ENCODE results near the gene SOX5.
"Not testable (repeated sequence)": the region's sequence is repeated elsewhere in the genome, so short reads cannot be mapped to it uniquely, and the experiment has no call there.

SOX5 gene

DNA sequence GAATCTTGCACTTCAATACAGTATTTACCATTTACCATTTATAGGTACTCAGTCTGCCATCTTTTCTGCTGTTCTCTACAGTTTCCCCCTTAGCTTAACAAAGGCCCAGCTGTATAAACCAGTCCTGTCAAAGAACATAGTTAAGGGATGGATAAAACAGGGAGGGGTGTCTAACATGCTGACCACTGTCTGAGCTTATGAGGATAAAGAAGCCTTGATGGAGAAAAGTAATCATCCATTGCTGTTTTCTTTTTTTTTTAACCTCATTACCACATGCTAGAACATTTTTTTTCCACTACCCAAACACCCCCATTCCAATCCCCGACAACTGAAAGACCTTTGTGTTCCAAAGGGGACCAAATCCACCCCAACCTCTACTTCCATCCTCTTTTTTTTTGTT, 39.9 kb downstream of the SOX5 start:
- DNase-seq (ENCODE audit: low read depth in 2 of 2) = no peak

DNA sequence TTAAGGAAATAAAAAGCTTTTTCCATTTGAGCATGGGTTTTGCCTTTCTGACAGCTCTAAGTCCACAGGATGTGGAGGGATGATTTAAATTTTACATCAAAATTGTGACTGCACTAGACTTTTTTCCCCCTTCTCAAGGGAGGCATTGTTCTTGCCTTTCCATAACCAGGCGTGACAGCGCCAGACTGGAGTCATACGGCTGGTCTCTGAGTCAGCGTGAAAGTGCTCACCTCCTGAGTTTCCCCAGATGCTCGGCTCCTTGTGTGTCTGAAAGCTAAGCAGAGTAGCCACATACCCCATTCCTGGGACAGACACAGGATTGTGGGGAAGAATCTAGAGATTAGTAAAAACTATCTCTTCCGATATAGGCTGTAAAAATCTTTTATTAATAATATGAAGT, 43.1 kb downstream of the SOX5 start:
- DNase-seq (ENCODE audit: low read depth in 2 of 2) = peak; percentile 5 to 6

DNA sequence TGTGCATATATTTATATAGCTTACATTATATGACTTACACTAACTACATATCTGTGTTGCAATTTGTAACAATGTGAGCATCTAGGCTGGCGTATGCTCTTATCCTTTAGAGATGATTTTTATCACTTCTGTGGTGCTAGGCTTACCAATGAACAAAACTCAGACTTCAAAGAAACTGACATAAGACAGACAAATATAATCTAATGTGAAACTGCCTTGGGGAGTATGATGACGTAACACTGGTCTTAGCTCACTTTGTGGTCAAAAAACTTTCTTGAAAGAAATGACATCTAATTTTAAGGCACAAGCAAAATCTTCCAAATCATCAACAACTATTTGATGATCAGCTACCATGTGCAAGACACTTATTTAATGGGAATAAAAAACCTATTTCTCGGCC, 50.0 kb downstream of the SOX5 start:
- DNase-seq (ENCODE audit: low read depth in 2 of 2) = no peak

DNA sequence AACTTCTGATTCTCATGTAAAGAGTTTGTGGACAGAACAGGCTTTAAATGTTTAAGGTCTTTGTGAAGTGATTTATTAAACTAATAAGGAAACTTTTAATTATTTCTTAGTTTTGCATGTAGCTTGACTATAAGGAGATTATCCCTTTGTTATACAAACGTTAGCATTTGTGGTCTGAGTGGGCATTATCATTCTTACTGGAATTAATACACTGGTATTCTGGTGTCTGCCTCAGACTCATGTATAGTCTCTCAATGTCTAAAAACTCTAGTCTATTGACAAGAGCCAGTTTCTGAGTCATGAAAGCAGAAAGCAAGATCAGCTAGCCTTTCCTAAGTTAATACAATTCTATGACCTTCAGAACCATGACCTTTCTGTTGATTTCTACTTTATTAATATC, 51.3 kb downstream of the SOX5 start:
- no peak for DNase-seq (ENCODE audit: low read depth in 2 of 2)

DNA sequence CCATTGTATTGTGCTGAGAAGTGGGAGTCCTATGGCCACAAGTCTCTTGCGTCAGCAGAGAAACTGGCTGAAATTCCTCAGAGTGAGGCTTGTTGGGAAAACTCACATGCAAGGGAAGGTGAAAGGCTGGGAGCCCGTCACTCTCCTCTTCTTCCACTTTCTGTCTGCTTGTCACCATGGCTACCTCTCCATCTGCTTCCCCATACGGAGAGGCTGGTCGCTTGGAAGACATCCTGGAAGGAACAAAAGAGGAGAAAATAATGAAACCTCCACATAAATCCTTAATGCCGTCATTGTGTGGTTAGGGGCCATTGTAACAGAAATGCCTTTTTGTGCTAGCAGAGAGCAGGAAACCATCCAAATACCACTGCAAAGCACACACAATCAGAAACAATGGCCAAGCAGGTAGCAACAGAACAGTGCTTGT, 53.7 kb downstream of the SOX5 start:
- DNase-seq (ENCODE audit: low read depth in 2 of 2) = no peak

DNA sequence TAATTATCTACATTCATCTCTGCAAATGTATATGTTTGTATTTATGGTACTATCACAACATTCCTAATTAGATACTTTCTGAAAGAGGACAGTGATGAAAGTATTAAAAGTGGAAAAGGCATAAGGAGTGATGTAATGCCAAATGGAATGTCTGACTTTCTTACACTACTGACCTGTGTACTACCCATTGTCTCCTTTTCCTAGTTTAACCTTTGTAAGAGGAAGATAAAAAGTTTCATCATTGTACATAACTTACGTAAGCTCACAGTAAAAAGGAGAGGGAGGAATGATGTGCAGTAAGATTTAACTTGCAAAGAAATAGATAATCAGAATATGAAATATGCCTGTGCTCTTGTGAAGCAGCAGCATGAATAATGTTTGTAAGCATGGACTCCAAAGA, 55.9 kb downstream of the SOX5 start:
- no peak for DNase-seq (ENCODE audit: low read depth in 2 of 2)

DNA sequence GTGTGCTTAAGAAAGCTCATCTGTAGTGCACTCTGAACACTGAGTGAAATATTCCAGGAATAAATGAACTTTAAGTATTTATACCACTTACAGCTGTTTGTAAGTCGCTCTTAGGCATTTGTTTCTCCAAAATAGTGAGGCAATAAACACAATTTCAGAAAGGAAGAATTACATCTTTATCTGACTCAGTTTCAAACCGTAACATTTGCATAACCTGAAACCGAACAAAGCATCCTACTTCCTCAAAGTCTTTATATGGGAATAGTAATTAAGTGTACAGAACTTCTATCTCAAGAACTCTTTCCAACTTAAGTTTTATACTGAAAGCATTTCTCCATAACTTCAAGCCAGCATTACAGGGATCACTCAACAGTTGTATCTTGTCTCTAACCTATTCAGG, 58.4 kb downstream of the SOX5 start:
- no peak for DNase-seq (ENCODE audit: low read depth in 2 of 2)

DNA sequence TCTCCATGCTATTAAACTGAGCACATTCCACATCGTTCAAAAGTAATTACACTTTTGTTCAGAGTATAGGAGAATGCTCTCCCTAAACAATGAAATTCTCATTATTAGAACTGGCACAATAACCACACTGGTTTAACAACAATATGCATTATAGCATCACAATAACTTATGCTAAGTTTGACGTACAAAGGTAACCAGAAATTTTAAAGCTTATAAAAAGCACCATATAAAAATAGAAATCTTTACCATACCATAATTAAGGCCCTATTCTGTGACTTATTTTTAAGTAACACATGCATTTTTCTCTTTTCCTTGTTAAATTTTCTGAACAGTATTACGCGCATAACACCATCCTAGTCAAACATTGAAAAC, 60.4 kb downstream of the SOX5 start:
- DNase-seq (ENCODE audit: low read depth in 2 of 2) = no peak

DNA sequence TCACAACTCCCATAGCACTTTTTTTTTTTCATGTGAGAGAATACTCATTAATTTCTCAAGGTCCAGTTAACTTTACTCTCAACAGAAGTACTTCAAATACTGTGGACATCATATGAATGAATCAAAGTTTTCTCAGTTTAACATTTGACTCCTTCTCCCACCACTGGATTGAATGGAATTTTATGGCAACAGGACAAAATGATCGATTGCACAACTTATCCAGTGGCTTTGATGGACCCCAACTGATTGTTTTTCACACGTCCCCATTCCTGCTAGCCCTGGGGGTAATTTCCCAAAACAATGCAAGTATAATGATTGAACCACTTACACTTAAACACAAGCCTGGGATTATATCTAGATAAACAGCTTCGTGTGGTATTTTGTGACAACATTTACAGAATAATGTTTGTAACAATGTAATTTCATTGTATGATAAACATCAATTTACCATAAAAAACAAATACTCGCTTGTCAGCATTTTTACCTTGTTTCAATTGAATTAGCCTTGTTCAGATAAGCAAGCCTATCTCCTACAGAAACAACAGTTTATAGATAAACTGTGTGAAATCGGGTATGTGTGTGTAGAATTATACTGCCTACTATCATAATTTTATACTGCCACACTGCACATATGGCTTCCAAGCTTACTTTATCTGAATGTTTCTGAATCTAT, 60.9 kb downstream of the SOX5 start:
- DNase-seq (ENCODE audit: low read depth in 2 of 2) = no peak

DNA sequence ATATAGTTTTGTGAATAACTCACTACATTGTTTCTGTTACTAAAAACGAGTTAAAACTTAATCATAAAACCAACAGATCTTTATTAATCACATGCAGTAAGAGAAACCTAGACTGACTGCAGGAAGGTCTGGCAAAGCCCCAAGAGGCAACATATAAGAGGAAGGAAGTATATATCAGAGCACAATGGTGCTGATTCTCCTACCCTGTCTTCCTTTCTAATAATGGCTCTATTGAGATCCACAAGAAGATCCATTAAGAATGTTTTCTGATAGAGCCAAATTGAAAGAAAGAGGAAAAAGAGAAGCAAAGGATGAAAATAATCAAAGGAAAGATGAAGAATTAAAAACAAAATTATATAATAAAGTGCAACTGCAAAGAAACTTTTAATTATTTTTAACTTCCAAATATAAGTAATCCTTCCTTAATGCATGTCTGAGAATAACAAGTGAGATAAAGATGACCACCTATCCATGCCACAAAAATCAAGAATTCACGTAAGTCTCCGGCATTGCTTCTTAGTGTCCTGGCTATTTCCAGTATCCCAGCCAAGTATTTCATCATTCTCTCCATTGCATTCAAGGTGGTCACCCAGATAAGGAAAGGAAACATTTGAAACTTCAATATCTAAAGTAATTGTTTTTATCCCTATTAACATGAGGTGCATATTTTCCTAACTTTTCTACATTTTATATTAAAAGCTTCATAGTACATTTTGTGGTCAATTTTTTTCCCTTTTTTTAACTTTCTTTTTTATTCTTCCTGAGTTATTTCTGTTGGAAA, 62.2 kb downstream of the SOX5 start:
- DNase-seq (ENCODE audit: low read depth in 2 of 2) = no peak

DNA sequence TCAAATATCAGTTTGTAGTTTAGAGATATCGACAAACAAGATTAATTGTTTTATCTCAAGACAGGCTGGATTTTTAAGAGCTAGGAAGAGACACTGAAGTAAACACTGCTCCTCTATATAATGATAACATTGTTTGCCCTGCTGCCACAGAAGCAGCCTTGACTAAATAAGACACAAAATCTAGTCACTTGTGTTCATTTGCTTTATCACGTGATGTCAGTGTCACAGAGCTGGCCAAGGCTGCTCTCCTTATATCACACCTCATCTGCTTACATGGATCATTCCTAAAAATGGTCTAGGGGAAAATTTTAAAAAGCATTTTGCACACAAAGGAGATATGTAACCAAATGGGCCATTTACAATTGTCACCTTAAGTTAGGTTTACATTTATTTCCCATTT, 64.1 kb downstream of the SOX5 start:
- no peak for DNase-seq (ENCODE audit: low read depth in 2 of 2)

DNA sequence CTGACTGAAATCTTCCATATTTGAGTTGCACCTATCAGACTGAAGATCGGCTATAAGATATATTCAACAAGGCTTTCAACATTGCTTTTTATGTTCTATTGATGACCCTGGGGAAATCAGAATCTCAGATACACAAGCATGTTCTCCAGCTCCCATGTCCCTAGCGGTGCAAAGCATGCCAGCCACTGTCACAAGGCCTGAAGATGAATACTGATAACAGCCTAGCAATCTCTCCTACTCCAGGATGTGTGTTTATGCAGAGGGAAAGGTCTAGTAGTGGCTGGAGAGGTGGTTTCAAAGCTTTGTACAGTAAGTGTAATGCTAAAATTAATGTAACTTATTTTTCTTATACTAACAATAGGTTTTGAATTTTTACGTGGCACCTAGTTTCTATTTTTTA, 64.6 kb downstream of the SOX5 start:
- DNase-seq (ENCODE audit: low read depth in 2 of 2) = no peak

DNA sequence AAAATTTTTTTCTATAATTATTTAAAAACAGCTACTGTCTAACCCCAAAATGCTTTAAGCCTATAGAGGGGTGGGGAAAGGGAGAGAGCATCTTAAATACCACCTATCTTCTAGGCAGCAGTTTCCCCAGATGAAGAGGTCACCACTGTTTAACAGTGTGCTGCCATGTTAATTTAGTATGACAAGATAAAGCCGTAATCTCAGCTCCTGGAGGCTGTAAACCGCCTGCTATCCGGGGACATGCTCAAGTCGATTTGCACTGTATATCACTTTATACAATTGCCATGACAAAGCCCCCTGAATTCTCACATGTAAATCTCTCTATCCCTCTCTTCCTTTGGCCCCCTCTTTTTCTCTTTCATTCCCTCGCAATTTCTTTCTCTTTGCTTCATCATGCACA, 68.5 kb downstream of the SOX5 start:
- no peak for DNase-seq (ENCODE audit: low read depth in 2 of 2)

DNA sequence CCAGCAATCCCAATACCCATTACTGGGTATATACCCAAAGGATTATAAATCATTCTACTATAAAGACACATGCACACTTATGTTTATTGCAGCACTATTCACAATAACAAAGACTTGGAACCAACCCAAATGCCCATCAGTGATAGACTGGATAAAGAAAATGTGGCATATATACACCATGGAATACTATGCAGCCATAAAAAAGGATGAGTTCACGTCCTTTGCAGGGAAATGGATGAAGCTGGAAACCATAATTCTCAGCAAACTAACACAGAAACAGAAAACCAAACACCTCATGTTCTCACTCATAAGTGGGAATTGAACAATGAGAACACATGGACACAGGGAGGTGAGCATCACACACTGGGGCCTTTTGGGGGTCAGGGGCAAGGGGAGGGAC, 72.9 kb downstream of the SOX5 start:
- DNase-seq (ENCODE audit: low read depth in 2 of 2) = not testable (repeated sequence)

DNA sequence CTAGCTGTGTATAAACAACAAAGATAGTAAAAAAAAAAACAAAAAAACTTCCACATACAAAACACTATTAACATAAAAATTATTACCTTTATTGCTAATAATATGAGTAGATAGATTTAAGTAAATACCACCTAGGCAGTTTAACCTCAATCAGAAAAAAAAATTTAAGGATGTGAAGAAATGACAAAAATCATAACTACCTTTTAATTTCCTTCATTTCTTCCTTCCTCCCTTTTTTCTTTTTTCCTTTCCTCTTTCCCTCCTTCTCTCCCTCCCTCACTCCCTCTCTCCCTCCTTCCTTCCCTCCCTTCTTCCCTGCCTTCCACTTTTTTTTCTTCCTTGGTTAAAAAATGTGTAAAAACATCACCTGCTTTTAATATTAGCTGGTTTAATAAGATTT, 81.7 kb downstream of the SOX5 start:
- no peak for DNase-seq (ENCODE audit: low read depth in 2 of 2)

DNA sequence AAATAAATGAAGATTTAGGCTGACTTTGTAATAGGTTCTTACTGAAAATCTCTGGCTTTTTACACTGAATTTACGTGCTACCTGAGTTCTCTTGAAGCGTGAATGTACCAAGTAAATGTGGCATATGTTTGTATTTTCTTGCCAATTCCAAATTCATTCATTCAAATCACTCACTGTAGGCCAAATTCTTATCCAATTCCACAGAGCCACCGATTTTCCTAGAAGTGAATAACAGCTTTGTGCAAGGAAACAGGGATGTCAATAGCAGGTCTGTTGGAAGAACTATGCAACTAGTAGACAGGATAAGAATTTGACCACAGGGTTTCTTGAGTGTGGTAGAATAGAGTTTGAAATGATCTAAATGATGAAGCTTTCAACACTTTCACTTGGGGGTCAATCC, 86.8 kb downstream of the SOX5 start:
- DNase-seq (ENCODE audit: low read depth in 2 of 2) = no peak

DNA sequence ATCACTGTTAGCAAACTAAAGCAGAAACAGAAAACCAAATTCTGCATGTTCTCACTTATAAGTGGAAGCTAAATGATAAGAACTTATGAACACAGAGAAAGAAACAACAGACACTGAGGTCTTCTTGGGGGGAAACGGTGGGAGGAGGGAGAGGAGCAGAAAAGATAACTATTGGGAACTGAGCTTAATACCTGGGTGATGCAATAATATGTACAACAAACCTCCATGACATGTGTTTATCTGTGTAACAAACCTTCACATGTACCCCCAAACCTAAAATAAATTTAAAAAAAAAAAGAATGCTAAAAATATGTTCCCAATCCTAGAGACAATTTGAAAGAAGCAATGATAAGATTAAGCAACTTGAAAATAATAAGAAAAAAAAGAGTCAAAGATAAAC, 89.5 kb downstream of the SOX5 start:
- DNase-seq (ENCODE audit: low read depth in 2 of 2) = no peak

DNA sequence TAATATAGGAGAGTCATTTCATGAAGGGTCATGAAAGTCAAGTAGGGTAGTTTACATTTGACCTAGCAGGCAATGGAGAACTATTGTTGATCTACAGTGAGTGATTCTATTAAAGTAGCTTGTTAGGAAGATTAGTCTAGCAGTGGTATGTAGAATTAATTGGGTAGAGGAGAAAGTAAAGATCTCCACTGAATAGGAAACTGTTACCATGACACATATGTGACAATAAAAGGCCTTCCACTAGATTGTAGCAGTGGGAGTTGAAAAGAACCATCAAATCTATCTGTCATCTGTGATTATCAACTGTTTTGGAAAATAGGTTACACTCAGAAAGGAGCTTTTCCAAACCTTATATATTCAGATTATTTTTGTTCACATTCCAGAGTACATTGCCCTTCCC, 92.3 kb downstream of the SOX5 start:
- no peak for DNase-seq (ENCODE audit: low read depth in 2 of 2)

DNA sequence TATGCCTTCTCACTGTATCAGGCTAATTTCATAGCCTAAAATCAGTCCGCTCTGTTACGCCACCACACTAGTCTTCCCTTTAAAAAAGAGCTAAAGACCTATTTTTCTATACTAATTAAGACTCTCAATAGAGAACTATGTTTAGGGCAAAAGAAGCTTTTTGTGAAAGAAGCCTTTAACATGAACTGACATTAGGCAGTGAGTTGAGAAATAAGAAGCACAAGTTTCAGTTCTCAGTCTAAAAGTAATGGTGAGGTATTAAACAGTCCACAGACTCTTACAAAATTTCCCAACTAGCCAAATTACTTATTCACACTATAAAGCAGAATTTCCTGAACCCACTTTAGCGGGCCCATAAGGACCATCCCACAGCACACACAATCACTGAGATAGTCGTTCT, 93.7 kb downstream of the SOX5 start:
- DNase-seq (ENCODE audit: low read depth in 2 of 2) = no peak

DNA sequence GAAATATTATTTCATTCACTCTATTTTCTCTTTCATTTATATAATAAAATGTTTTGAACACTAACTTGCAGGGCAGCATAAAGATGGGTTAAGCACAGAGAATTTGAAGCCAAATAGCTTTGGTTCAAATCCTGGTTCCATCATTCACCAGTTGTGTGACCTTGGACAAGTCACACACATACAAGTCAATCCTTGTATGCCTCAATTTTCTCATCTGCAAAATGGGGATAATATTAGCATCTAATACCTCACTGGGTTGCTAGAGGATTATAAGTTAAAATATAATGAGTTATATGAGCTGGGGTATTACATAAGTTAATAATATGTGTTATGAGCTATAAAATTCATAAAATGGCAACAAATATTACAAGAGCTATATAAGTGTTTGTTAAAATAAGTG, 94.9 kb downstream of the SOX5 start:
- DNase-seq (ENCODE audit: low read depth in 2 of 2) = no peak

DNA sequence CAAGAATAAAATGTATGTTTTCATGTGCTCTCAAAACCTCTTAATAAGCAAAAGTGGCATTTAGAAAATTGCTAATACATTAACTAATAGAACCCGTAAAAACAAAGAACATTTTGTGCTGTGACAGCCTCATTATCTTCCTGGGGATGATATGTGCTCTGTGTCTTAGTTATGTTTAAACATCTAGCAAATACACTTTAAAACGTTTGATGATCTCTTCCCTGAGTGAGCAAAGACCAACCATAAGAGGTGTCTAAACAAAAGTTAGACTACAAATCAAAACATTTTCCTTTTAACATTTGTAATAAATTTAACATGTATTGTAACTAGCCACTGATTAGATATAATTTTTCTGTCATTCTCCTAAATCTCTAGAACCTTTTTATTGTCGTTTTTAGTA, 95.8 kb downstream of the SOX5 start:
- DNase-seq (ENCODE audit: low read depth in 2 of 2) = no peak

DNA sequence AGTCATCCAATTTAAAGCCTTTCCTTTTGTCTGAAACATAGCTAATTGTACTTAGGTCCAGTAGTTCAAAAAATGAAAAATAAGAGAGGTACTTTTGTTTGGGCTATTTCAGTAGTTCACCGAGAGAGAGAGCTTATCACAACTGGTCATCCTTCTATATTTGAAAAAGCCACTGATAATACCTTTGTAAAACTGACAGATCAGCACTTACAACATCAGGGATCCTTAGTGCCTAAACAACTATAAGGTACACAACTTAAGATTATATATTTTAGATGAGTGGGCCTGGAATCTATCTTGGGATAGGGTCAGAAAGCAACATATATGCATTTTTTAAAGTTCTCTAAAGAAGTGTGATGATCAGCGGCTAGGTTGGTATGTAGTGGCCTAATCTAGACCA, 97.9 kb downstream of the SOX5 start:
- no peak for DNase-seq (ENCODE audit: low read depth in 2 of 2)

DNA sequence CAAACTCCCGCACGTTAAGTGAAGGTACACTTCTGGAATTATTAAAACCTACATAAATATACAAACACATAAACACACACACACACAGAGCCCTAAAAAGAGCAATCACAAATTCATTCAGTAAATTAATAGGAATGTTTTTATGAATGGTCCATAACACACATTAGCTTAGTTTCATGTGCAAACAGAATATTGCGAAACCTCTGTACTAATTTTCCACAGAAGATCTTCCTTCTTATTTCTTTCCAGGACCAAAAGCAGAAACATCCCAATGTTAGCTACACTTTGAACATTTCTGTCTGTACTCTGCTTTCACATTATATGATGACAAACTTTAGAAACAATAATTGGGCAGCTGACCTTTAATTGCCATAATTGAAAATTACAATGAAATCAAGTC, 101.6 kb downstream of the SOX5 start:
- DNase-seq (ENCODE audit: low read depth in 2 of 2) = no peak

DNA sequence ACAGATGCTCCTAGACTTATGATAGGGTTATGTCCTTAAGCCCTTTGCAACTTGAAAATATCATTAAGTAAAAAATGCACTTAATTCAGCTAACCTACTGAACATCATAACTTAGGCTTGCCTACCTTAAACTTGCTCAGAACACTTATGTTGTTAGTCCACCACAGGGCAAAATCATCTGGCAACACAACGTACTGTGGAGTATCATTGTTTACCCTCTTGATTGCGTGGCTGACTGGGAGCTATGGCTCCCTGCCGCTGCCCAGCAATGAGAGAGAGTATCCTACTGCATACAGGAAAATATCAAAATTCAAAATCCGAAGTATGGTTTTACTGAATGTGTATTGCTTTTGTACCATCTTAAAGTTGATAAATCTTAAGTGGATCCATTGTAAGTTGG, 105.5 kb downstream of the SOX5 start:
- no peak for DNase-seq (ENCODE audit: low read depth in 2 of 2)

All from fibroblast of skin of left biceps (primary cell).